ENCODE data around the gene GPR17.

Gene GPR17

GRCh38 chr2:127673291-127674069, 27.5 kb downstream of the GPR17 start:
- Histone ChIP-seq H3K27ac (ENCODE audit: insufficient read depth, low read length, poor library complexity, severe bottlenecking) (no peak overlapping the region), H3K27me3 (replicated peaks; ENCODE audit: control insufficient read depth, insufficient read depth, low read length, poor library complexity, severe bottlenecking) (peaks cover 19% of the 10 kb centered on the region), H3K4me1 (ENCODE audit: control insufficient read depth, insufficient read depth, low read length, poor library complexity, severe bottlenecking) (peaks cover 6% of the 10 kb centered on the region), H3K36me3 (ENCODE audit: control insufficient read depth, insufficient read depth, low read length) (no peaks in the 10 kb centered on the region), H3K4me3 (ENCODE audit: insufficient read depth, low read depth, low read length, poor library complexity, severe bottlenecking) (no peak overlapping the region), H3K9me3 (ENCODE audit: control insufficient read depth, low read length) (no peaks in the 10 kb centered on the region)
- no peak for DNase-seq

DNA sequence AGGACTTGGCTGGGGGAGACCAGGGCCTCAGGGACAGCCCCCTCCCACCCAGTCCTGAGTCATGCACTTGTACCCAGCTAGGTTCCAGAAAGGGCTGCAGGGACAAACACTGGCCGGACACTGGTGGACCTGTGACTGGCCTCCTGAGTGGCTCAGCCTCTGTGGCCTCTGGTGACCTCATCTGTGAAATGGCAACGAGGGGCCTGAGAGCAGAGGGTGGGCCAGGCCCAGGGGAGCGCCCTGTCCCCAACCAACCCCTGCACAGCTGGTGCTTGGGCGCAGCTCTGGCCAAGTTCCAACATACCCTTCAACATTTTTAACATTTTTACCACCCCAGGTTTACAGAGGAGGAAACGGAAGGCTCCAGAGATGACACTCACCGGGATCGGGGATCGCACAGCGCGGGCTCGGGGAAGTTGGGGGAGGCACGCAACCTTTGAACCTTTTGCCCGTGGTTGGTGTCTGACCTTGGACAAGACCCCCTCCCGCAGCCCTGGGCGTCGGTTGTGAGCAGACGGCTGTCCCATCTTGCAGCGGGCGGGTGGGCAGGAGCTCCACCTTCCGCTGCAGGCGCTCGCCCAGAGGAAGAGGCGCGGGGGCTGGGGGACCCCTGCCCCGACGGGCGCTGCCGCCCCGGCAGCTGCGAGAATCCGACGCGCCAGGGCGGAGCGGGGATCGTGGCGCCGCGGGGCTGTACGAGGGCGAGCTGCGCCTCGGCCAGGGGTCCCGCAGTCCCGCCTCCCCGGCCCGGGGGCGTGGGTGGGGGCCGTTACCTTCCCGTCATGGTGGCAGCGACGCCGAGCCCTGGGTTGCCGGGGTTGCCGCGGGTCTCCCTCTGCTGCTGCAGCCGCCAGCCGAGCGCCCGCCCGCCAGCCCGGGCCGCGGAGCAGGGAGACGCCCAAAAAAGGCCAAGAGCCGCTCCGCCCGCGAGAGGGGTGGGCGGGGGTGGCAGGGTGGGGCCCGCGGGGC, 28.6 kb downstream of the GPR17 start:
- Histone ChIP-seq H3K36me3 (ENCODE audit: control insufficient read depth, insufficient read depth, low read length) (no peaks in the 10 kb centered on the region), H3K4me1 (ENCODE audit: control insufficient read depth, insufficient read depth, low read length, poor library complexity, severe bottlenecking) (peaks cover 6% of the 10 kb centered on the region), H3K27me3 (replicated peaks; ENCODE audit: control insufficient read depth, insufficient read depth, low read length, poor library complexity, severe bottlenecking) (peaks cover 19% of the 10 kb centered on the region), H3K4me3 (ENCODE audit: insufficient read depth, low read depth, low read length, poor library complexity, severe bottlenecking) (peak overlapping the region; percentile 39), H3K9me3 (ENCODE audit: control insufficient read depth, low read length) (no peaks in the 10 kb centered on the region), H3K27ac (ENCODE audit: insufficient read depth, low read length, poor library complexity, severe bottlenecking) (no peak overlapping the region)
- DNase-seq: no peak

GRCh38 chr2:127675331-127676261, 29.6 kb downstream of the GPR17 start, which contains the start of gene LIMS2:
Gene LIMS2, minus strand, starts transcription at chr2:127675530. Its CDS starts 506 bp downstream, at chr2:127675024.
- Histone ChIP-seq H3K9me3 (ENCODE audit: control insufficient read depth, low read length) (no peaks in the 10 kb centered on the region), H3K36me3 (ENCODE audit: control insufficient read depth, insufficient read depth, low read length) (no peaks in the 10 kb centered on the region), H3K4me1 (ENCODE audit: control insufficient read depth, insufficient read depth, low read length, poor library complexity, severe bottlenecking) (peaks cover 6% of the 10 kb centered on the region), H3K27ac (ENCODE audit: insufficient read depth, low read length, poor library complexity, severe bottlenecking) (no peak within 1 kb of the TSS), H3K4me3 (ENCODE audit: insufficient read depth, low read depth, low read length, poor library complexity, severe bottlenecking) (peak within 1 kb of the TSS; percentile 39), H3K27me3 (replicated peaks; ENCODE audit: control insufficient read depth, insufficient read depth, low read length, poor library complexity, severe bottlenecking) (peaks cover 19% of the 10 kb centered on the region)
- no peak for DNase-seq

- Histone ChIP-seq H3K4me1 (ENCODE audit: control insufficient read depth, insufficient read depth, low read length, poor library complexity, severe bottlenecking) (peaks cover 6% of the 10 kb centered on the region), H3K27ac (ENCODE audit: insufficient read depth, low read length, poor library complexity, severe bottlenecking) (no peak overlapping the region), H3K9me3 (ENCODE audit: control insufficient read depth, low read length) (no peaks in the 10 kb centered on the region), H3K36me3 (ENCODE audit: control insufficient read depth, insufficient read depth, low read length) (no peaks in the 10 kb centered on the region), H3K27me3 (replicated peaks; ENCODE audit: control insufficient read depth, insufficient read depth, low read length, poor library complexity, severe bottlenecking) (peaks cover 19% of the 10 kb centered on the region), H3K4me3 (ENCODE audit: insufficient read depth, low read depth, low read length, poor library complexity, severe bottlenecking) (no peak overlapping the region)
- DNase-seq: no peak
These were observed 31.0 kb downstream of the GPR17 start for GRCh38 chr2:127676906-127677305.

DNA sequence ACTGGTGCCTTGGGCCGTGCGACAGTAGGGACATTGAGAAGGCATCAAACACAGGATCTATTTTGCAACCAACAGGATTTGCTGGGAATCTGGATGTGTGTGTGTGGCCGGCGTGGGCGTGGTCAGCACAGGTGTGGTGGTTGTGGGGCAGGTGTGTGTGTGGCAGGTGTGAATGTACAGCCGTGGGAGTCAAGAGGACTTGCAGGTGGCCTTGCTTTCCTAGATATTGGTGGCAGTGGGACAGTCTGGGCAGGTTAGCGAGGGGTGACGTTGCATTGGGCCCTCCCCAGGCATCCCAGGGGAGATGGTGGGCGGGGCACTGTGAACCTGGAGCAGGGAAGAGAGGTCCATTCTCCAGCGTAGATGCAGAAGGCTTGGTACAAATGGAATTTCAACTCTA, 32.6 kb downstream of the GPR17 start:
- no peak for DNase-seq
- Histone ChIP-seq H3K4me3 (ENCODE audit: insufficient read depth, low read depth, low read length, poor library complexity, severe bottlenecking) (no peak overlapping the region), H3K4me1 (ENCODE audit: control insufficient read depth, insufficient read depth, low read length, poor library complexity, severe bottlenecking) (peaks cover 6% of the 10 kb centered on the region), H3K27me3 (replicated peaks; ENCODE audit: control insufficient read depth, insufficient read depth, low read length, poor library complexity, severe bottlenecking) (peaks cover 19% of the 10 kb centered on the region), H3K36me3 (ENCODE audit: control insufficient read depth, insufficient read depth, low read length) (no peaks in the 10 kb centered on the region), H3K27ac (ENCODE audit: insufficient read depth, low read length, poor library complexity, severe bottlenecking) (no peak overlapping the region), H3K9me3 (ENCODE audit: control insufficient read depth, low read length) (no peaks in the 10 kb centered on the region)

DNA sequence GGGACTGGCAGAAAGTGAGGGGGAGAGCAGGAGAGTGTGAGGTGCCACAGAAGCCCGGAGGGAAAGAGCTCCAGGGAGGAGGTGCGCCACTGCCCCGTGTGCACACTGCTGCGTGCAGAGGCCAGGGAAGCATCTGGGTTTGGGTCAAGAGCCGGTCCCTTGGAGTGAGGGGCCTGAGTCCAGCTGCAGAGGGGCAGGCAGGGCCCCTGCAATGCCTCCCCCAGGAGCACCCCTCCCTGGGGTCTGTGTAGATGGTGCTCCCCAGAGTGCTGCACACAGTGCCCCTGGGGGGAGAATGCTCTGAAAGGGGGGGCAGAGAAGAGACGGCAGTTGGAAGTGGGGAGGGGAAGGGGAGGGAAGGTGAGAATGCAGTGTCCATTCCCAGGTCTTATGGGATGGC, 33.0 kb downstream of the GPR17 start:
- no peaks in the 10 kb centered on the region for H3K9me3 ChIP-seq (ENCODE audit: control insufficient read depth, low read length)
- H3K27me3 ChIP-seq (replicated peaks; ENCODE audit: control insufficient read depth, insufficient read depth, low read length, poor library complexity, severe bottlenecking): peaks cover 16% of the 10 kb centered on the region
- peaks cover 6% of the 10 kb centered on the region for H3K4me1 ChIP-seq (ENCODE audit: control insufficient read depth, insufficient read depth, low read length, poor library complexity, severe bottlenecking)
- no peak overlapping the region for H3K27ac ChIP-seq (ENCODE audit: insufficient read depth, low read length, poor library complexity, severe bottlenecking)
- no peak overlapping the region for H3K4me3 ChIP-seq (ENCODE audit: insufficient read depth, low read depth, low read length, poor library complexity, severe bottlenecking)
- DNase-seq: no peak
- no peaks in the 10 kb centered on the region for H3K36me3 ChIP-seq (ENCODE audit: control insufficient read depth, insufficient read depth, low read length)

DNA sequence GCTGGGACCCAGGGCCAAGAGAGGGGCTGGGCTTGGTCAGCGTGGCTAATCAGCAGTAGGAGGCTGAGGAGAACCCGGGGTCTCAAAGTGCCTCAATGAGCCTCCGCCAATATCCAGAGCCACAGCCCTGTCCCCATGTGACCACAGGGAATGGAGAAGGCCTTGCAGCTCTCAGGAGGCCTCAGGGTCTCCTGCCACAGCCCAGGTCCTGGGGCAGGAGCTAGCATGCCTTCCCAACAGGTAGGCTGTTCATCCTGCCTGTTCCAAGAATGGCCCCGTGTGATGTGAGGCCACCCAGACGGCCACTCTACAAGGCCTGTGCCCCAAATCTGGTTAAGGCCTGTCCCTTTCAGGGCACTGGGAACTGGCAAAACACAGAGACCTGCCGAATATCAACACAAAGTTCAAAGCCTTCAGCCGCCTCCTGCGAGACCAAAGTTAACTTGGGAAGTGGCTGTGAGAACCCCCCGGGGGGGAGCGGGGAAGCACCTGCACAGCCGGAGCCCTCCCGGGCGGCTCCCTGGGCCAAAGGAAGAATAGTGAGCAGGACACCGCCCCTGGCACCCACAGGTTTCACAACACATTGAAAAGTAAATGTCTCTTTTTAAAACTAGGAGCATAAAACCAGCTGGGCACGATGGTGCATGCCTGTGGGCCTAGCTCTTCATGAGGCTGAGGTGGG, 33.9 kb downstream of the GPR17 start:
- Histone ChIP-seq H3K4me3 (ENCODE audit: insufficient read depth, low read depth, low read length, poor library complexity, severe bottlenecking) (no peak overlapping the region), H3K9me3 (ENCODE audit: control insufficient read depth, low read length) (no peaks in the 10 kb centered on the region), H3K27ac (ENCODE audit: insufficient read depth, low read length, poor library complexity, severe bottlenecking) (no peak overlapping the region), H3K36me3 (ENCODE audit: control insufficient read depth, insufficient read depth, low read length) (no peaks in the 10 kb centered on the region), H3K4me1 (ENCODE audit: control insufficient read depth, insufficient read depth, low read length, poor library complexity, severe bottlenecking) (peaks cover 1% of the 10 kb centered on the region), H3K27me3 (replicated peaks; ENCODE audit: control insufficient read depth, insufficient read depth, low read length, poor library complexity, severe bottlenecking) (peaks cover 9% of the 10 kb centered on the region)
- no peak for DNase-seq

- Histone ChIP-seq H3K36me3 (ENCODE audit: control insufficient read depth, insufficient read depth, low read length) (no peaks in the 10 kb centered on the region), H3K4me3 (ENCODE audit: insufficient read depth, low read depth, low read length, poor library complexity, severe bottlenecking) (no peak overlapping the region), H3K9me3 (ENCODE audit: control insufficient read depth, low read length) (no peaks in the 10 kb centered on the region), H3K4me1 (ENCODE audit: control insufficient read depth, insufficient read depth, low read length, poor library complexity, severe bottlenecking) (no peaks in the 10 kb centered on the region), H3K27me3 (replicated peaks; ENCODE audit: control insufficient read depth, insufficient read depth, low read length, poor library complexity, severe bottlenecking) (peaks cover 3% of the 10 kb centered on the region), H3K27ac (ENCODE audit: insufficient read depth, low read length, poor library complexity, severe bottlenecking) (no peak overlapping the region)
- no peak for DNase-seq
These were observed 34.8 kb downstream of the GPR17 start for GRCh38 chr2:127680706-127681287.
